ENCODE measurements around the gene CAPRIN1.

Gene CAPRIN1

DNA sequence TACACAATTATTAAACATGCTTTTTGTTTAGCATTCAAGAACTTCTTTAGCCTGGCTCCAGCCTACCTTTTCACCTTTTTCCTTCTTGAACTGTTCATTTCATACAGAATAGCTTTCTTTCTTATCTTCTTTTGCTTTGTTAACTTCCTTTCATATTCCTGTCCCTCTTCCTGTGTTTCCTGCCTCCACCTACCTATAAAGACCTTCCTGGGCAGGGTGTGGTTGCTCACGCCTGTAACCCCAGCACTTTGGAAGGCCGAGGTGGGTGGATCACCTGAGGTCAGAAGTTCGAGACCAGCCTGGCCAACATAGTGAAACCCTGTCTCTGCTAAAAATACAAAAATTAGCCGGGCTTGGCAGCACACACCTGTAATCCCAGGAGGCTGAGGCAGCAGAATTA lies 22.9 kb downstream of the CAPRIN1 start:
- Histone ChIP-seq H3K9me3 (ENCODE audit: insufficient read depth, low read length) (no peaks in the 10 kb centered on the region), H3F3A (ENCODE audit: insufficient read depth) (no peaks in the 10 kb centered on the region), H4K20me1 (ENCODE audit: low read depth, low read length) (peaks cover 9% of the 10 kb centered on the region; the same call in 1 of the 2 replicates), H3K9me2 (replicated peaks; ENCODE audit: insufficient read depth, low read length) (no peaks in the 10 kb centered on the region), H3K27me3 (ENCODE audit: low read length) (no peaks in the 10 kb centered on the region), H3K4me2 (ENCODE audit: low read depth, low read length, poor library complexity, severe bottlenecking) (no peak overlapping the region), H3K36me3 (ENCODE audit: low read length) (peaks cover 19% of the 10 kb centered on the region; the same call in 1 of the 2 replicates), H3K27ac (ENCODE audit: low read depth, low read length) (no peak overlapping the region), H2AFZ (ENCODE audit: low read depth, low read length, severe bottlenecking) (no peak overlapping the region), H3K9ac (ENCODE audit: low read length) (no peak overlapping the region), H3K4me3 (ENCODE audit: insufficient read depth, low read length, poor library complexity, severe bottlenecking) (no peak overlapping the region), H3K79me2 (ENCODE audit: insufficient read depth, low read length) (peaks cover 57% of the 10 kb centered on the region)
- TF ChIP-seq, protein P1, sequence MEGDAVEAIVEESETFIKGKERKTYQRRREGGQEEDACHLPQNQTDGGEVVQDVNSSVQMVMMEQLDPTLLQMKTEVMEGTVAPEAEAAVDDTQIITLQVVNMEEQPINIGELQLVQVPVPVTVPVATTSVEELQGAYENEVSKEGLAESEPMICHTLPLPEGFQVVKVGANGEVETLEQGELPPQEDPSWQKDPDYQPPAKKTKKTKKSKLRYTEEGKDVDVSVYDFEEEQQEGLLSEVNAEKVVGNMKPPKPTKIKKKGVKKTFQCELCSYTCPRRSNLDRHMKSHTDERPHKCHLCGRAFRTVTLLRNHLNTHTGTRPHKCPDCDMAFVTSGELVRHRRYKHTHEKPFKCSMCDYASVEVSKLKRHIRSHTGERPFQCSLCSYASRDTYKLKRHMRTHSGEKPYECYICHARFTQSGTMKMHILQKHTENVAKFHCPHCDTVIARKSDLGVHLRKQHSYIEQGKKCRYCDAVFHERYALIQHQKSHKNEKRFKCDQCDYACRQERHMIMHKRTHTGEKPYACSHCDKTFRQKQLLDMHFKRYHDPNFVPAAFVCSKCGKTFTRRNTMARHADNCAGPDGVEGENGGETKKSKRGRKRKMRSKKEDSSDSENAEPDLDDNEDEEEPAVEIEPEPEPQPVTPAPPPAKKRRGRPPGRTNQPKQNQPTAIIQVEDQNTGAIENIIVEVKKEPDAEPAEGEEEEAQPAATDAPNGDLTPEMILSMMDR (IDR thresholded peaks at IDR 0.05; ENCODE audit: insufficient read depth, low read length, poor library complexity, severe bottlenecking), result no peak
- no peak for TF ChIP-seq EZH2phosphoT487 (conservative IDR thresholded peaks at IDR 0.05; ENCODE audit: low read length)

DNA sequence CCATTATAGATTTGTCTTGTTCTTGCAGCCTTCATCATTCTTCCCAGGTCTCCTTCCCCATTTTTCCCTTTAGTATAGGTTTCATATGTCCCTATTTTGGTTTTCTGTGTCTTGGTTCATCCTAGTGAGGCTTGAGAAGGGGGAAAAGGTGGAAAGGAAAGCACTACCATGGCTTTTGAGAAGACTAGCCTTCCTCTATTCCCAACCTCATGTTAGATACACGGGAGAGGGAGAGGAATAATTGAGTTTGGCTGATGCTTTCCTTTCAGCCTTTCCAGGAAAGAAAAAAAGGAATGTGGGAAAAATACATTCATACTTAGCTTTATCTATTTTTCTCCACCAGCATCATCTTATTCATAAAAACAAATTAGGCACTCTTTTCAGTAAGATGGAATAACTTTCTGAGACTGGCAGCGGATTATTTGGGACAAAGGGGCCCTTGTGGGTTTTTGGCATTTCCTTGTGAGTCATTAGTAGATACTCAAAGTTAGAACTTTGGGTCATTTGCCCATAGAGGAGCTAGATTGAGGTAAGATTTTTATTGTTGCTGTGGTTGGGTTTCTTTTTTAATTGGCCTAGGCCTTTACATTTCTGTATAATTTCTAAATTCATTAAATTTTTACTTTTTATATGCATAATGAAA lies 23.8 kb downstream of the CAPRIN1 start:
- no peaks in the 10 kb centered on the region for H3F3A ChIP-seq (ENCODE audit: insufficient read depth)
- no peak overlapping the region for H3K27ac ChIP-seq (ENCODE audit: low read depth, low read length)
- H2AFZ ChIP-seq (ENCODE audit: low read depth, low read length, severe bottlenecking), result no peak overlapping the region
- H3K9me3 ChIP-seq (ENCODE audit: insufficient read depth, low read length), result no peaks in the 10 kb centered on the region
- no peak overlapping the region for H3K9ac ChIP-seq (ENCODE audit: low read length)
- H3K36me3 ChIP-seq (ENCODE audit: low read length), result peaks cover 22% of the 10 kb centered on the region; the same call in 1 of the 2 replicates
- H3K4me2 ChIP-seq (ENCODE audit: low read depth, low read length, poor library complexity, severe bottlenecking), result no peak overlapping the region
- H3K4me3 ChIP-seq (ENCODE audit: insufficient read depth, low read length, poor library complexity, severe bottlenecking), result no peak overlapping the region
- no peaks in the 10 kb centered on the region for H3K9me2 ChIP-seq (replicated peaks; ENCODE audit: insufficient read depth, low read length)
- 0 out of 2 replicates have a peak, but pooled peaks cover 5% of the 10 kb centered on the region for H4K20me1 ChIP-seq (ENCODE audit: low read depth, low read length)
- peaks cover 48% of the 10 kb centered on the region for H3K79me2 ChIP-seq (ENCODE audit: insufficient read depth, low read length)
- TF ChIP-seq, protein P1 (IDR thresholded peaks at IDR 0.05; ENCODE audit: insufficient read depth, low read length, poor library complexity, severe bottlenecking), result no peak
- TF ChIP-seq EZH2phosphoT487 (conservative IDR thresholded peaks at IDR 0.05; ENCODE audit: low read length), result no peak
- H3K27me3 ChIP-seq (ENCODE audit: low read length), result no peaks in the 10 kb centered on the region

DNA sequence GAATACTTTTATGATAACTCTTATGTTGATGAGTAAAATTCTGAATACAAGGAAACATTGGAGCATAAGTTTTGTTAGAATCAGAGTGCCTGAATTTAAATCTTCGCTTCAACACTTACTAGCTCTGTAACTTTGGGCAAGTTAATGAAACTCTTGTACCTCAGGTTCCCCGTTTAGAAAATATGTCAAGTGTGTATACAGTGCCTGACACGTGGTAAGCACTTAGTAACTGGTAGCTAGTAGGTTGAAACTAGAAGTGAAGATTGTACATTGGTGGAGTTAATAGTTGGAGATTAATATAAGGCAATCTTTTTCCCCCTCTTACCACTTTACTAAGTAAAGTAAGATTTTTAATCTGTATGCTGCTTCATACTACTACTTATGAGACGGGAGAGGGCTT lies 29.1 kb downstream of the CAPRIN1 start:
- peaks cover 37% of the 10 kb centered on the region; the same call in 1 of the 2 replicates for H3K36me3 ChIP-seq (ENCODE audit: low read length)
- no peak overlapping the region for H3K27ac ChIP-seq (ENCODE audit: low read depth, low read length)
- 0 out of 2 replicates have a peak, but pooled peaks cover 17% of the 10 kb centered on the region for H3K79me2 ChIP-seq (ENCODE audit: insufficient read depth, low read length)
- H3K4me3 ChIP-seq (ENCODE audit: insufficient read depth, low read length, poor library complexity, severe bottlenecking), result no peak overlapping the region
- no peaks in the 10 kb centered on the region for H3K27me3 ChIP-seq (ENCODE audit: low read length)
- no peak overlapping the region for H2AFZ ChIP-seq (ENCODE audit: low read depth, low read length, severe bottlenecking)
- no peak for TF ChIP-seq EZH2phosphoT487 (conservative IDR thresholded peaks at IDR 0.05; ENCODE audit: low read length)
- TF ChIP-seq, protein P1 (IDR thresholded peaks at IDR 0.05; ENCODE audit: insufficient read depth, low read length, poor library complexity, severe bottlenecking), result no peak
- 0 out of 2 replicates have a peak, but pooled peaks cover 5% of the 10 kb centered on the region for H4K20me1 ChIP-seq (ENCODE audit: low read depth, low read length)
- H3F3A ChIP-seq (ENCODE audit: insufficient read depth), result no peaks in the 10 kb centered on the region
- no peak overlapping the region for H3K4me2 ChIP-seq (ENCODE audit: low read depth, low read length, poor library complexity, severe bottlenecking)
- H3K9me2 ChIP-seq (replicated peaks; ENCODE audit: insufficient read depth, low read length), result no peaks in the 10 kb centered on the region
- no peak overlapping the region for H3K9ac ChIP-seq (ENCODE audit: low read length)
- no peaks in the 10 kb centered on the region for H3K9me3 ChIP-seq (ENCODE audit: insufficient read depth, low read length)
